GM12891 (cell line): ENCODE results near the gene MYLIP.

Source experiments
- POLR2A ChIP-seq: IDR thresholded peaks from 2 replicates; pipeline ENCODE4 v1.6.1; 2011; ENCODE audit warnings: low read depth, low read length, control low read depth
- SPI1 ChIP-seq: IDR thresholded peaks from 2 replicates; pipeline ENCODE4 v1.6.1; 2011; ENCODE audit warnings: low read depth, low read length, control low read depth
- TAF1 ChIP-seq: IDR thresholded peaks from 2 replicates; pipeline ENCODE4 v1.6.1; 2011; ENCODE audit warnings: low read depth, low read length, control low read depth

DNA sequence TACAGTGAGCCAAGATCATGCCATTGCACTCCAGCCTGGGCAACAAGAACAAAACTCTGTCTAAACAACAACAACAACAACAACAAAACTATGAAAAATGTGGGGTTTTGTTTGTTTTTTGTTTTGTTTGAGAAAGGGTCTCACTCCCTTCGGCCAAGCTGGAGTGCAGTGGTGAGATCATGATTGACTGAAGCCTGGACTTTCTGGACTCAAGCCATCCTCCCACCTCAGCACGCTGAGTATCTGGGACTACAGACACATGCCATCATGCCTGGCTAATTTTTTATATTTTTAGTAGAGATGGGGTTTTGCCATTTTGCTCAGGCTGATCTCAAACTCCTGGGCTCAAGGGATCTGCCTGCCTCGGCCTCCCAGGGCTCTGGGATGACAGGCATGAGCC, 2.8 kb upstream of the MYLIP start:
- TF ChIP-seq SPI1 (no peak), POLR2A (no peak), TAF1 (no peak)
